ENCODE data around the gene TUT4.

TUT4 gene

GRCh38 chr1:52416811-52417210 lies 136.1 kb downstream of the TUT4 start:
- H3K4me1 ChIP-seq (ENCODE audit: control insufficient read depth, insufficient read depth, low read length) = no peaks in the 10 kb centered on the region
- no peak overlapping the region for H3K4me3 ChIP-seq (ENCODE audit: low read length)
- H3K9me3 ChIP-seq (ENCODE audit: control insufficient read depth, insufficient read depth, low read length) = no peaks in the 10 kb centered on the region
- H3K27me3 ChIP-seq (ENCODE audit: control insufficient read depth, insufficient read depth, low read length) = no peaks in the 10 kb centered on the region
- no CpG with 5 or more reads among the region's 2 CpGs for WGBS (ENCODE audit: insufficient coverage, insufficient read length)
- DNase-seq (ENCODE audit: low read depth, low spot score) = no peak
- H3K27ac ChIP-seq (ENCODE audit: low read length) = no peak overlapping the region
- peaks cover 29% of the 10 kb centered on the region; the same call in 1 of the 2 replicates for H3K36me3 ChIP-seq (ENCODE audit: control insufficient read depth, insufficient read depth, low read length)

GRCh38 chr1:52414942-52415341 lies 137.9 kb downstream of the TUT4 start:
- H3K4me1 ChIP-seq (ENCODE audit: control insufficient read depth, insufficient read depth, low read length) = no peaks in the 10 kb centered on the region
- H3K36me3 ChIP-seq (ENCODE audit: control insufficient read depth, insufficient read depth, low read length) = peaks cover 32% of the 10 kb centered on the region; the same call in 1 of the 2 replicates
- no peak for DNase-seq (ENCODE audit: low read depth, low spot score)
- no peak overlapping the region for H3K27ac ChIP-seq (ENCODE audit: low read length)
- no peaks in the 10 kb centered on the region for H3K27me3 ChIP-seq (ENCODE audit: control insufficient read depth, insufficient read depth, low read length)
- H3K9me3 ChIP-seq (ENCODE audit: control insufficient read depth, insufficient read depth, low read length) = no peaks in the 10 kb centered on the region
- no peak overlapping the region for H3K4me3 ChIP-seq (ENCODE audit: low read length)

DNA sequence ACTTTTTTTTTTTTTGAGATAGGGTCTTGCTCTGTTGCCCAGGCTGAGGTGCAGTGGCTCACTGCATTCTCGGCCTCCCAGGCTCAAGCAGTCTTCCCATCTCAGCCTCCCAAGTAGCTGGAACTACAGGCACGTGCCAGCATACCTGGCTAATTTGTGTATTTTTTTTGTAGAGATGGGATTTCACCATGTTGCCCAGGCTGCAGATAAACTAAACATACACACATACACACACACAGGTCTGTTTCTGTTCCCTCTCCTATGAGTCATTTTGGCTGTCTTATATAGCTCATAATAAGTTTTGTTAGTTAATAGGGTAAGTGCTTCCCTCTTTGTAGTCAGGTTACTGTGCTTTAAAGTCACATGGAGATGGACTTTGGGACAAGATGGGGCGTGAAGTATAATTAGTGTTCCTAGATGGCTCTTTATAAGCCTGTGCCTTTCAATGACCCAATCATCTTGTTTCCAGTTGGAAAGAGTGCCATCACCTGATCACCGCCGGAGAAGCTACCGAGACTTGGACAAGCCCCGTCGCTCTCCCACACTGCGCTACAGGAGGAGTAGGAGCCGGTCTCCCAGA lies 139.4 kb downstream of the TUT4 start:
- DNase-seq (ENCODE audit: low read depth, low spot score) = no peak
- H3K27ac ChIP-seq (ENCODE audit: low read length) = no peak overlapping the region
- no CpG with 5 or more reads among the region's 10 CpGs for WGBS (ENCODE audit: insufficient coverage, insufficient read length)
- no peaks in the 10 kb centered on the region for H3K27me3 ChIP-seq (ENCODE audit: control insufficient read depth, insufficient read depth, low read length)
- no peak overlapping the region for H3K4me3 ChIP-seq (ENCODE audit: low read length)
- H3K4me1 ChIP-seq (ENCODE audit: control insufficient read depth, insufficient read depth, low read length) = no peaks in the 10 kb centered on the region
- H3K36me3 ChIP-seq (ENCODE audit: control insufficient read depth, insufficient read depth, low read length) = peaks cover 37% of the 10 kb centered on the region
- H3K9me3 ChIP-seq (ENCODE audit: control insufficient read depth, insufficient read depth, low read length) = no peaks in the 10 kb centered on the region

DNA sequence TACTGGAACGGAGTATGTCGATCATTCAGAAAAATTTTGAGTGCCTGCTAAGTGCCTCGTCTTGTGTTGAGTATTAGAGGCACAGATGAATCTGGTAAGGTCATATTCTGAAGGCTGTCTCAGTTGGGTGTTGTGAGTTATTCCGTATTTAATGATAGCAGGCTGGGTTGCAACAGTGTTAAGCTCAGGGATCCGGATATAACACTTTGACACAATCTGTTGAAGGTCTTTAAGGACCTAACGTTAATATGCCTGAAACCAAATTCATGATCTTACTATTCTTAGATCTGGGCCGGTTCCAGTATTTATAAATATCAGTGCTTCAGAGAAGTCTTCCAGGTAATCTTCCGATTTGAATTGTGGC lies 147.9 kb downstream of the TUT4 start:
- H3K4me1 ChIP-seq (ENCODE audit: control insufficient read depth, insufficient read depth, low read length) = no peaks in the 10 kb centered on the region
- no peak for DNase-seq (ENCODE audit: low read depth, low spot score)
- no peaks in the 10 kb centered on the region for H3K27me3 ChIP-seq (ENCODE audit: control insufficient read depth, insufficient read depth, low read length)
- H3K36me3 ChIP-seq (ENCODE audit: control insufficient read depth, insufficient read depth, low read length) = peaks cover 13% of the 10 kb centered on the region
- WGBS (ENCODE audit: insufficient coverage, insufficient read length) = no CpG with 5 or more reads among the region's 8 CpGs
- H3K27ac ChIP-seq (ENCODE audit: low read length) = no peak overlapping the region
- peak overlapping the region; percentile 91 for H3K4me3 ChIP-seq (ENCODE audit: low read length)
- no peaks in the 10 kb centered on the region for H3K9me3 ChIP-seq (ENCODE audit: control insufficient read depth, insufficient read depth, low read length)

GRCh38 chr1:52404116-52404974 lies 148.5 kb downstream of the TUT4 start, which contains the start of the genes ORC1 and PRPF38A:
Gene ORC1, minus strand, starts transcription at chr1:52404423. Its CDS starts 2,200 bp downstream, at chr1:52402223.
Gene PRPF38A, plus strand, starts transcription at chr1:52404602. Its CDS starts 148 bp downstream, at chr1:52404750.
- WGBS (ENCODE audit: insufficient coverage, insufficient read length) = no CpG with 5 or more reads among the region's 57 CpGs
- no peak within 1 kb of the TSS for H3K27ac ChIP-seq (ENCODE audit: low read length)
- H3K36me3 ChIP-seq (ENCODE audit: control insufficient read depth, insufficient read depth, low read length) = peaks cover 13% of the 10 kb centered on the region
- H3K27me3 ChIP-seq (ENCODE audit: control insufficient read depth, insufficient read depth, low read length) = no peaks in the 10 kb centered on the region
- H3K4me1 ChIP-seq (ENCODE audit: control insufficient read depth, insufficient read depth, low read length) = no peaks in the 10 kb centered on the region
- H3K9me3 ChIP-seq (ENCODE audit: control insufficient read depth, insufficient read depth, low read length) = no peaks in the 10 kb centered on the region
- DNase-seq (ENCODE audit: low read depth, low spot score) = peak; percentile 92
- H3K4me3 ChIP-seq (ENCODE audit: low read length) = peak within 1 kb of the TSS; percentile 91

DNA sequence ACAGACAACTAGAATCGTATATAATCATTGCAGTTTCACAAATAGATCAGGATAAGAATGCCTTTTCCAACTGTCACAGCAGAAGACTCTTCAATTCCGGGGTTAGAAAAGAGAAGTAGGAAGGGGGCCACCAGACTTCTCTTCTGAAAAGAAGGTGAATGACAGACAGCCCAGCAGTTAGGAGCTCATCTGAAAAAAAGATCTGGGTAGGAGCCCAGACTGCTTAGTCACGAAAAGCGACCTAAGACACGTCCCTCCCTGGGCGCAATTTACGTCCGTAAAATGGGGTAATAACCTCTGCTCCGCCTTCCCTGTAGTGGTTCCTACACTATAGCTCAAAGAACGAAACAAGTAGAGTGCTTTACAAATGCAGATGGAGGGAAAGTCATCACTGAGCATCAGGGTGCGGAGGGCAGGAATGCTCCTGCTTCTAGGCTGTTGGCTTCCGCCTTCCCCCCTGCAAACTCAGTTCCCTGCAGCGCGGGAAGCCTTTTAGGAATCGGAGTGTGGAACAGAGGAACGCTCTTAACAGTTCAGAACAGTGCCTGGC lies 149.3 kb downstream of the TUT4 start:
- Histone ChIP-seq H3K27me3 (ENCODE audit: control insufficient read depth, insufficient read depth, low read length) (no peaks in the 10 kb centered on the region), H3K36me3 (ENCODE audit: control insufficient read depth, insufficient read depth, low read length) (peaks cover 9% of the 10 kb centered on the region; the same call in 1 of the 2 replicates), H3K4me3 (ENCODE audit: low read length) (peak overlapping the region; percentile 91), H3K27ac (ENCODE audit: low read length) (no peak overlapping the region), H3K4me1 (ENCODE audit: control insufficient read depth, insufficient read depth, low read length) (no peaks in the 10 kb centered on the region), H3K9me3 (ENCODE audit: control insufficient read depth, insufficient read depth, low read length) (no peaks in the 10 kb centered on the region)
- no CpG with 5 or more reads among the region's 16 CpGs for WGBS (ENCODE audit: insufficient coverage, insufficient read length)
- DNase-seq (ENCODE audit: low read depth, low spot score) = peak; percentile 13

GRCh38 chr1:52402860-52403240 lies 150.0 kb downstream of the TUT4 start:
- peaks cover 7% of the 10 kb centered on the region; the same call in 1 of the 2 replicates for H3K36me3 ChIP-seq (ENCODE audit: control insufficient read depth, insufficient read depth, low read length)
- no CpG with 5 or more reads among the region's 3 CpGs for WGBS (ENCODE audit: insufficient coverage, insufficient read length)
- H3K4me3 ChIP-seq (ENCODE audit: low read length) = no peak overlapping the region
- H3K9me3 ChIP-seq (ENCODE audit: control insufficient read depth, insufficient read depth, low read length) = no peaks in the 10 kb centered on the region
- DNase-seq (ENCODE audit: low read depth, low spot score) = no peak
- no peaks in the 10 kb centered on the region for H3K4me1 ChIP-seq (ENCODE audit: control insufficient read depth, insufficient read depth, low read length)
- no peaks in the 10 kb centered on the region for H3K27me3 ChIP-seq (ENCODE audit: control insufficient read depth, insufficient read depth, low read length)
- H3K27ac ChIP-seq (ENCODE audit: low read length) = no peak overlapping the region

DNA sequence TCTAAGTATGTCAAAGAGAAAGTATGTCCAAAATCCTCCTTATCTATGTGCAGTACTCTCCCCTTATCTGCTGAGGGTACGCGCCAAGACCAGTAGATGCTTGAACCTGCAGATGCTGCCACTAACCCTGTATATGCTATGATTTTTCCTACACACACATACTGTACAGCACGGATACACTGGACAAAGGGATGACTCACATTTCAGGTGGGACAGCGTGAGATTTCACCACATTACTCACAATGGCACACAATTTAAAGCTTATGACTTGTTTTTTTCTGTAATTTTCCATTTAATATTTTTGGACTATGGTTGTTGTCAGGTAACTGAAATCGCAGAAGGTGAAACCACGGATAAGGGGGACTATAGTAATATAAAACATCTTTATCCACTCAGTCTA lies 152.8 kb downstream of the TUT4 start:
- Histone ChIP-seq H3K27me3 (ENCODE audit: control insufficient read depth, insufficient read depth, low read length) (no peaks in the 10 kb centered on the region), H3K9me3 (ENCODE audit: control insufficient read depth, insufficient read depth, low read length) (no peaks in the 10 kb centered on the region), H3K27ac (ENCODE audit: low read length) (no peak overlapping the region), H3K36me3 (ENCODE audit: control insufficient read depth, insufficient read depth, low read length) (peaks cover 18% of the 10 kb centered on the region; the same call in 1 of the 2 replicates), H3K4me3 (ENCODE audit: low read length) (no peak overlapping the region), H3K4me1 (ENCODE audit: control insufficient read depth, insufficient read depth, low read length) (no peaks in the 10 kb centered on the region)
- DNase-seq (ENCODE audit: low read depth, low spot score) = no peak
- no CpG with 5 or more reads among the region's 6 CpGs for WGBS (ENCODE audit: insufficient coverage, insufficient read length)

GRCh38 chr1:52399629-52400028 lies 153.3 kb downstream of the TUT4 start:
- Histone ChIP-seq H3K27me3 (ENCODE audit: control insufficient read depth, insufficient read depth, low read length) (no peaks in the 10 kb centered on the region), H3K9me3 (ENCODE audit: control insufficient read depth, insufficient read depth, low read length) (no peaks in the 10 kb centered on the region), H3K36me3 (ENCODE audit: control insufficient read depth, insufficient read depth, low read length) (peaks cover 18% of the 10 kb centered on the region; the same call in 1 of the 2 replicates), H3K27ac (ENCODE audit: low read length) (no peak overlapping the region), H3K4me3 (ENCODE audit: low read length) (no peak overlapping the region), H3K4me1 (ENCODE audit: control insufficient read depth, insufficient read depth, low read length) (no peaks in the 10 kb centered on the region)
- no CpG with 5 or more reads among the region's 3 CpGs for WGBS (ENCODE audit: insufficient coverage, insufficient read length)
- no peak for DNase-seq (ENCODE audit: low read depth, low spot score)

GRCh38 chr1:52393174-52393573 lies 159.7 kb downstream of the TUT4 start:
- WGBS (ENCODE audit: insufficient coverage, insufficient read length) = no CpG with 5 or more reads among the region's 5 CpGs
- Histone ChIP-seq H3K4me3 (ENCODE audit: low read length) (no peak overlapping the region), H3K4me1 (ENCODE audit: control insufficient read depth, insufficient read depth, low read length) (no peaks in the 10 kb centered on the region), H3K27ac (ENCODE audit: low read length) (no peak overlapping the region), H3K9me3 (ENCODE audit: control insufficient read depth, insufficient read depth, low read length) (no peaks in the 10 kb centered on the region), H3K27me3 (ENCODE audit: control insufficient read depth, insufficient read depth, low read length) (no peaks in the 10 kb centered on the region), H3K36me3 (ENCODE audit: control insufficient read depth, insufficient read depth, low read length) (peaks cover 32% of the 10 kb centered on the region; the same call in 1 of the 2 replicates)
- no peak for DNase-seq (ENCODE audit: low read depth, low spot score)

Data from iPS DF 6.9 (cell line).